Hepatocyte (in vitro differentiated cells): ENCODE measurements around the gene HNRNPLL.

ENCODE experiments used
- CTCF ChIP-seq: fragments of 200-600 bp; sonication (generic); IDR thresholded peaks from 2 replicates; pipeline ENCODE4 v1.5.1; 2016; ENCODE audit warnings: antibody characterized with exemption, mild to moderate bottlenecking; ENCODE audit not compliant: poor library complexity
- EZH2 ChIP-seq: fragments of 200-600 bp; sonication (generic); IDR thresholded peaks from 2 replicates; pipeline ENCODE4 v1.6.1; 2016; ENCODE audit warnings: antibody characterized with exemption, mild to moderate bottlenecking, borderline replicate concordance
- EZH2phosphoT487 ChIP-seq: fragments of 200-600 bp; sonication (generic); IDR thresholded peaks from one replicate; pipeline ENCODE4 v1.6.1; 2018; ENCODE audit warnings: antibody characterized with exemption, mild to moderate bottlenecking, low read depth, moderate library complexity; ENCODE audit not compliant: unreplicated experiment, severe bottlenecking

DNA sequence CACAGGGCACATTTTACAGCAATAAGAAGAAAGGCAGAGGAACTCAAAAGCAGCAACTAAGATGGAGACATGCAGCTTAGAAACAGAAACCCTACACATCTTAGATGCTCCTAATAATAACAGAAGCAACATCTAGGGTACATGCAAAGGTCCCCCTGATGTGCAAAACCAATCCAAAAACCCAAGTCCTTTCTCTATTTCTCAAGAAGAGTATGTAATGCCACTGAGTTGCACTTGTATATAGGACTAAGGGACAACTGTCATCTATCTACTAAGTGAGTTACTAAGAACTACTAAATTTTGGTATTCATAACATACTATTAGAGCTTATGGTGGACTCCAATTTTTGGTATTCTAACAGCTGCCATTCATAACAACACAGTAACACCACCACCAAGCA, 28.4 kb downstream of the HNRNPLL start:
- no peak for TF ChIP-seq CTCF
- no peak for TF ChIP-seq EZH2phosphoT487
- no peak for TF ChIP-seq EZH2
